GM11168 (cell line): ENCODE measurements around the gene OLAH.

Source experiments
- in situ Hi-C: fragments of 300-500 bp; cut with MboI; formaldehyde crosslinking; loops from one replicate; pipeline ENCODE4 v1.12.0; 2022; ENCODE audit warnings: low sequenced_read_pairs; ENCODE audit not compliant: unreplicated experiment

Gene OLAH

GRCh38 chr10:15120523-15120922 lies 76.8 kb downstream of the OLAH start:
- in situ Hi-C loops = no loop called here

DNA sequence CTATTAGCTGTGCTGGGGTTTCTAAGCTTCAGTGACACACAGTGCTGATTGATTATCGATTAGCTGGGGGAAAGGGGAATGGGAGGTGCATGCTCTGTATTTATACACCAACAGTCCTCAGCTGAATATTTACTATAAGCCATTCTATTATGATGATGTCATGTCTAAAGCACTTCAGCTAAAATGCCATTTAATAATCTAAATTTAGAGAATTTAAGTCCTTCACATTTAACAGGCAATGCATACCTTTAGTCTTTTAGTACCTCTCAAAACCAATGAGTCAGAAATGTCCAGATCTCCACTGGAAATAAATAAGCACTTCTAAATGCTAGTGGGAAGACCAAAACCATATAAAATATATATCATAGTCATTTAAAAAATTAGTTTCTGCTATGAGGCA lies 78.0 kb downstream of the OLAH start:
- in situ Hi-C loops = no loop called here

- in situ Hi-C loops = no loop called here
These were observed 78.8 kb downstream of the OLAH start for GRCh38 chr10:15122477-15123030.
